HCT116 (cell line): ENCODE data around the gene MMP15. TPM values are rescaled to one million over a fixed set of nuclear protein-coding genes. Genes with fewer than 3 reads are reported as not detected.
A peak's percentile ranks its signal among the peaks of the same experiment; 100 is the strongest.

Experiments
- ATAC-seq: fragments of 200-7000 bp; cut with Tn5 transposase; 2 replicates; pipeline ENCODE4 v1.9.1; 2020; ENCODE audit warnings: mild to moderate bottlenecking, moderate library complexity
- BruUV-seq: library from RNA; stranded (reverse); fragments of 400-500 nt; replicated peaks from 2 replicates; lab custom pipeline; 2021; lab: Mats Ljungman, UMichigan
- CTCF ChIA-PET: fragments of 300-600 bp; sonication (Branson Sonifier 250); formaldehyde crosslinking; loops from one replicate; lab custom pipeline; 2021; ENCODE audit warnings: antibody characterized with exemption; lab: Charles Lee
- POLR2A ChIA-PET: fragments of 300-600, 350-600 bp; sonication (Branson Sonifier 250); formaldehyde crosslinking; loops from one replicate; lab custom pipeline; 2021; ENCODE audit warnings: antibody characterized with exemption; lab: Charles Lee
- RAD21 ChIA-PET, 2 experiments: fragments of 300-600 bp; sonication (Branson Sonifier 250); formaldehyde crosslinking; loops; one replicate each; lab custom pipeline; 2023; ENCODE audit warnings: low total read pairs in 2 of 2; ENCODE audit not compliant: uncharacterized antibody in 2 of 2, unreplicated experiment in 2 of 2, low non-redundant PET in 1 of 2; lab: Charles Lee
- DNase-seq: peaks from one replicate; pipeline ENCODE4 v3.0.0-alpha.2; 2010; ENCODE audit warnings: low read depth, low spot score
- H2AFZ ChIP-seq: fragments of 200-600 bp; shearing (Covaris generic), sonication (generic); 2 replicates; pipeline ENCODE4 v1.6.1; 2017; ENCODE audit warnings: low read depth, mixed run types, mixed read lengths, antibody characterized with exemption, low read length; ENCODE audit not compliant: poor library complexity, severe bottlenecking
- H3K27ac ChIP-seq: 2 replicates; pipeline ENCODE4 v1.5.1; 2012; ENCODE audit warnings: low read depth, low read length
- H3K27me3 ChIP-seq: fragments of 200-600 bp; sonication (generic); 2 replicates; pipeline ENCODE4 v1.6.1; 2016; ENCODE audit warnings: mixed run types, low read length, mixed read lengths; ENCODE audit not compliant: insufficient read depth
- H3K36me3 ChIP-seq, 2 experiments: fragments of 200-500 bp in 1 of 2; fragments of 200-600 bp in 1 of 2; sonication (Bioruptor generic) in 1 of 2; sonication (generic) in 1 of 2; 2 replicates each; pipeline versions ENCODE4 v1.5.1 to v1.6.1; 2014 to 2016; ENCODE audit warnings: low read length in 2 of 2, inconsistent platforms in 1 of 2, mixed read lengths in 1 of 2, mixed run types in 1 of 2; ENCODE audit not compliant: insufficient read depth in 2 of 2, control insufficient read depth in 1 of 2
- H3K4me1 ChIP-seq, 2 experiments: fragments of 200-600 bp in 1 of 2; sonication (generic) in 1 of 2; 2 replicates each; pipeline versions ENCODE4 v1.5.1 to v1.6.1; 2012 to 2017; ENCODE audit warnings: low read length in 2 of 2, inconsistent platforms in 1 of 2, mild to moderate bottlenecking in 1 of 2, mixed read lengths in 1 of 2, mixed run types in 1 of 2, moderate library complexity in 1 of 2; ENCODE audit not compliant: insufficient read depth in 2 of 2, control insufficient read depth in 1 of 2
- H3K4me2 ChIP-seq: fragments of 200-600 bp; sonication (generic); 2 replicates; pipeline ENCODE4 v1.6.1; 2017; ENCODE audit warnings: mixed run types, low read length, mixed read lengths
- H3K4me3 ChIP-seq, 2 experiments: fragments of 200-600 bp in 1 of 2; sonication (generic) in 1 of 2; replicated peaks in 1 of 2; 2 replicates each; pipeline ENCODE4 v1.5.1; 2011 to 2016; ENCODE audit warnings: low read length in 2 of 2, control low read depth in 1 of 2, low read depth in 1 of 2, mild to moderate bottlenecking in 1 of 2, mixed read lengths in 1 of 2, mixed run types in 1 of 2
- H3K79me2 ChIP-seq: fragments of 200-600 bp; sonication (generic); 2 replicates; pipeline ENCODE4 v1.6.1; 2017; ENCODE audit warnings: mild to moderate bottlenecking, mixed run types, low read length, moderate library complexity, mixed read lengths; ENCODE audit not compliant: insufficient read depth
- H3K9ac ChIP-seq: fragments of 200-600 bp; sonication (generic); 2 replicates; pipeline ENCODE4 v1.6.1; 2016; ENCODE audit warnings: low read length, mixed read lengths
- H3K9me2 ChIP-seq: fragments of 200-600 bp; sonication (generic), shearing (Covaris generic); 2 replicates; pipeline ENCODE4 v1.6.1; 2017; ENCODE audit warnings: mixed run types, mild to moderate bottlenecking, moderate library complexity; ENCODE audit not compliant: insufficient read depth
- H3K9me3 ChIP-seq, 2 experiments: fragments of 200-500 bp in 1 of 2; fragments of 200-600 bp in 1 of 2; sonication (Bioruptor generic) in 1 of 2; sonication (generic) in 1 of 2; 2 replicates each; pipeline ENCODE4 v1.6.1; 2014 to 2017; ENCODE audit warnings: low read length in 2 of 2, mixed read lengths in 2 of 2, inconsistent platforms in 1 of 2, low read depth in 1 of 2, mild to moderate bottlenecking in 1 of 2, mixed run types in 1 of 2, moderate library complexity in 1 of 2; ENCODE audit not compliant: control insufficient read depth in 1 of 2, insufficient read depth in 1 of 2
- H4K20me1 ChIP-seq: fragments of 200-600 bp; sonication (generic), shearing (Covaris generic); 2 replicates; pipeline ENCODE4 v1.6.1; 2017; ENCODE audit warnings: mixed run types, mild to moderate bottlenecking, moderate library complexity; ENCODE audit not compliant: insufficient read depth
- CBX3 ChIP-seq: IDR thresholded peaks from 2 replicates; pipeline ENCODE4 v1.6.1; 2012; ENCODE audit warnings: low read depth
- CEBPB ChIP-seq: IDR thresholded peaks from 2 replicates; pipeline ENCODE4 v1.6.1; 2012; ENCODE audit warnings: low read depth
- EGR1 ChIP-seq: IDR thresholded peaks from 2 replicates; pipeline ENCODE4 v1.6.1; 2012; ENCODE audit warnings: low read depth
- ELF1 ChIP-seq: IDR thresholded peaks from 2 replicates; pipeline ENCODE4 v1.6.1; 2012; ENCODE audit warnings: low read depth, borderline replicate concordance
- EZH2 ChIP-seq: fragments of 200-600 bp; sonication (generic); IDR thresholded peaks from 2 replicates; pipeline ENCODE4 v1.6.1; 2017; ENCODE audit warnings: antibody characterized with exemption, mixed run types
- EZH2phosphoT487 ChIP-seq: fragments of 200-600 bp; IDR thresholded peaks from 2 replicates; pipeline ENCODE4 v1.6.1; 2018; ENCODE audit warnings: antibody characterized with exemption, borderline replicate concordance
- FOSL1 ChIP-seq: IDR thresholded peaks from 2 replicates; pipeline ENCODE4 v1.6.1; 2012; ENCODE audit warnings: low read depth
- JUND ChIP-seq: IDR thresholded peaks from 2 replicates; pipeline ENCODE4 v1.6.1; 2012
- MAX ChIP-seq: IDR thresholded peaks from 2 replicates; pipeline ENCODE4 v1.6.1; 2012
- POLR2AphosphoS5 ChIP-seq: IDR thresholded peaks from 2 replicates; pipeline ENCODE4 v1.6.1; 2011; ENCODE audit warnings: mild to moderate bottlenecking, low read depth, low read length, moderate library complexity
- RAD21 ChIP-seq: IDR thresholded peaks from 2 replicates; pipeline ENCODE4 v1.6.1; 2012; ENCODE audit warnings: low read depth, mild to moderate bottlenecking
- REST ChIP-seq: IDR thresholded peaks from 2 replicates; pipeline ENCODE4 v1.6.1; 2012; ENCODE audit warnings: low read depth
- SIN3A ChIP-seq: IDR thresholded peaks from 2 replicates; pipeline ENCODE4 v1.6.1; 2012; ENCODE audit warnings: low read depth
- SP1 ChIP-seq: IDR thresholded peaks from 2 replicates; pipeline ENCODE4 v1.6.1; 2012; ENCODE audit warnings: low read depth
- SRF ChIP-seq: IDR thresholded peaks from 2 replicates; pipeline ENCODE4 v1.6.1; 2012; ENCODE audit warnings: low read depth
- TCF7L2 ChIP-seq: IDR thresholded peaks from 2 replicates; pipeline ENCODE4 v1.7.0; 2011; ENCODE audit warnings: borderline replicate concordance, inconsistent platforms; ENCODE audit not compliant: insufficient read depth, insufficient read length; ENCODE audit errors: extremely low read depth
- YY1 ChIP-seq: IDR thresholded peaks from 2 replicates; pipeline ENCODE4 v1.6.1; 2011; ENCODE audit warnings: low read length, low read depth, moderate library complexity, mild to moderate bottlenecking; ENCODE audit not compliant: insufficient replicate concordance; ENCODE audit errors: extremely low read depth
- ZBTB33 ChIP-seq: IDR thresholded peaks from 2 replicates; pipeline ENCODE4 v1.6.1; 2011; ENCODE audit warnings: mild to moderate bottlenecking, low read length, moderate library complexity; ENCODE audit not compliant: insufficient replicate concordance; ENCODE audit errors: extremely low read depth
- ZFX ChIP-seq: fragments of 450-650 bp; IDR thresholded peaks from 2 replicates; pipeline ENCODE4 v1.6.1; 2017
- ZNF274 ChIP-seq: fragments of 200-500 bp; sonication (Bioruptor generic); IDR thresholded peaks from 2 replicates; pipeline ENCODE4 v1.6.1; 2014; ENCODE audit warnings: mild to moderate bottlenecking, low read depth, low read length, inconsistent platforms
- intact Hi-C: fragments of 100-400 bp; cut with micrococcal nuclease; formaldehyde crosslinking; loops from 2 replicates; pipeline ENCODE4 v1.10.0; 2022
- total RNA-seq: library from RNA; stranded (reverse); gene quantifications from one replicate; pipeline ENCODE4 v1.2.1, GENCODE V29; 2021; ENCODE audit not compliant: unreplicated experiment

MMP15 gene
- total RNA-seq, 1 experiment from 2014 or later: 38.5 TPM

- peaks cover 0 to 9% of the 10 kb centered on the region in 2 experiments; a peak in 1 of 4 replicates for H3K4me1 ChIP-seq
- H3K9me2 ChIP-seq: no peaks in the 10 kb centered on the region
- RAD21 ChIA-PET: no interaction called here
- no peaks in the 10 kb centered on the region for H3K9me3 ChIP-seq
- intact Hi-C loops: no loop called here
- TF ChIP-seq SRF (no peak), EZH2phosphoT487 (no peak), MAX (no peak), FOSL1 (no peak), YY1 (no peak), SIN3A (no peak), ZBTB33 (no peak), ZNF274 (no peak), EGR1 (no peak), CEBPB (no peak), CBX3 (no peak), REST (no peak), JUND (no peak), EZH2 (no peak), SP1 (no peak), ELF1 (no peak), POLR2AphosphoS5 (no peak), TCF7L2 (no peak), RAD21 (no peak), ZFX (no peak)
- no peak overlapping the region for H3K9ac ChIP-seq
- no peaks in the 10 kb centered on the region for H4K20me1 ChIP-seq
- no TSS peak for BruUV-seq
- POLR2A ChIA-PET: no interaction called here
- peaks cover 21 to 30% of the 10 kb centered on the region in 2 experiments; a peak in 3 of 4 replicates for H3K36me3 ChIP-seq
- peak overlapping the region; percentile 7; the same call in 1 of the 2 replicates for H3K4me2 ChIP-seq
- H3K79me2 ChIP-seq: peaks cover 11% of the 10 kb centered on the region; the same call in 1 of the 2 replicates
- H3K27ac ChIP-seq: no peak overlapping the region
- no peak overlapping the region for H2AFZ ChIP-seq
- H3K27me3 ChIP-seq: no peaks in the 10 kb centered on the region
- no peak overlapping the region for H3K4me3 ChIP-seq
- DNase-seq (no peak), ATAC-seq (no peak)
- CTCF ChIA-PET: no interaction called here
These were observed 13.9 kb upstream of the MMP15 start for GRCh38 chr16:58011652-58012051.
